Inflammatory macrophage treated with lipopolysaccharide for 4 hours (primary cell): ENCODE results near the gene BOC.

ENCODE experiments used
- DNase-seq: peaks from one replicate; pipeline ENCODE4 v3.0.0-alpha.2; 2020

BOC gene

GRCh38 chr3:113223475-113224281 is 12.3 kb downstream of the BOC start:
- DNase-seq = peak; percentile 66

- DNase-seq = no peak
Observed at GRCh38 chr3:113225286-113225685, 13.9 kb downstream of the BOC start.

GRCh38 chr3:113226491-113226890 is 15.1 kb downstream of the BOC start:
- no peak for DNase-seq

- no peak for DNase-seq
Observed at GRCh38 chr3:113227146-113227545, 15.8 kb downstream of the BOC start.

- DNase-seq = no peak
Observed at GRCh38 chr3:113228498-113229286, 17.3 kb downstream of the BOC start.

GRCh38 chr3:113231391-113231790 is 20.0 kb downstream of the BOC start:
- no peak for DNase-seq

GRCh38 chr3:113231827-113232253 is 20.5 kb downstream of the BOC start:
- DNase-seq = no peak

- no peak for DNase-seq
Observed at GRCh38 chr3:113232342-113232741, 21.0 kb downstream of the BOC start.

GRCh38 chr3:113233497-113233896 is 22.1 kb downstream of the BOC start:
- no peak for DNase-seq

GRCh38 chr3:113234028-113234427 is 22.7 kb downstream of the BOC start:
- no peak for DNase-seq

GRCh38 chr3:113234688-113235260 is 23.4 kb downstream of the BOC start:
- no peak for DNase-seq

GRCh38 chr3:113238503-113238902 is 27.1 kb downstream of the BOC start:
- no peak for DNase-seq

GRCh38 chr3:113240841-113241240 is 29.5 kb downstream of the BOC start:
- no peak for DNase-seq

GRCh38 chr3:113241292-113242095 is 30.1 kb downstream of the BOC start:
- DNase-seq = no peak

- DNase-seq = peak; percentile 81
Observed at GRCh38 chr3:113242096-113242581, 30.8 kb downstream of the BOC start.

GRCh38 chr3:113243071-113243470 is 31.7 kb downstream of the BOC start:
- no peak for DNase-seq

- no peak for DNase-seq
Observed at GRCh38 chr3:113243846-113244245, 32.5 kb downstream of the BOC start.

GRCh38 chr3:113245761-113246161 is 34.4 kb downstream of the BOC start:
- DNase-seq = peak; percentile 68

- DNase-seq = peak; percentile 63
Observed at GRCh38 chr3:113247068-113247467, 35.7 kb downstream of the BOC start.

GRCh38 chr3:113247675-113248458 is 36.5 kb downstream of the BOC start:
- DNase-seq = no peak

- DNase-seq = no peak
Observed at GRCh38 chr3:113249111-113249510, 37.8 kb downstream of the BOC start.

- DNase-seq = no peak
Observed at GRCh38 chr3:113249601-113250000, 38.2 kb downstream of the BOC start.
